GM18511 (cell line): Measurements from ENCODE around the gene SMC1A.
"Not testable (repeated sequence)": the region's sequence is repeated elsewhere in the genome, so short reads cannot be mapped to it uniquely, and the experiment has no call there.

Experiments
- ATAC-seq: cut with Tn5 transposase; IDR thresholded peaks from one replicate; pipeline ENCODE4 v1.9.1; 2021; ENCODE audit warnings: mild to moderate bottlenecking, moderate library complexity; ENCODE audit not compliant: unreplicated experiment

The SMC1A gene

DNA sequence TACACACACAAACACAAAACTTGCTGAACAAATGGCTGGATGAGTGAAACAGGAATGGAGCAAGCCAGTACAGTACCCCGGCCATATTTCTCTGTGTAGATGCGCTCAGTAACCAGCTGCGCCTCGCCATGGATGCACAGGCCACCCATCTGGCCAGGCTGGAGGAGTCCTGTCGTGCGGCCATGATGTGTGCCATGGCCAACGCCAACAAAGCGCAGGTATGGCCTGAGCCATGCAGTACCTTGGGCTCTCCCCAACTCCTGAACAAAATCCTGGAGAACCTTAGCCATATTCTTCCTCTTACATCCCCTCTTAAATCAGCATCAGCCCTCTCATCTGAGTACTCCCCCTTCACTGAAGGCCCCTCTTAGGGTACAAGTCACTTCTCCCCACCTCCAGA is 7.3 kb upstream of the SMC1A start:
- no peak for ATAC-seq

DNA sequence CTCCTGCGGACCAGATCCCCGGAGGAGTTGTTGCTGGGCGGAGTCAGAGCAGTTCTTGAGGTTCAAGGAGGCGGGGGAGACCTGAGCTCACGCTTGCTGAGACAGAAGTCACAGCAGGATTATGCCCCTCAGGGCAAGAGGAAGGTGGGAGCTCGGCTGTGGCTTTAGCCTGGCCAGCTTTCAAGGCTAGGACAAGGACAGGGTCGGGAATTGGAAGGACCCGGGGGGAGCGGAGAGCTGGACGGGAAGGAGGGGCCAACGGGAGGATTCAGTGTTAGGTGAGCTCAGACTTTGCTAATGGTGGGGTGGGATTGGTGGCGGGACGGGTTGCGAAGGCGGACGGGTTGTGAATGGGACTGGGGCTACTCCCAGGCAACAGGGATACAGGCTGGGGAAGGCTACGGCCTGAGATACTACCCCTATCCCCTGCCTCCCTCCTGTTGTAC is 430 bp upstream of the SMC1A start, which contains the start of gene RIBC1:
TSS of gene RIBC1 (plus strand) at position 13 of the 446 bp plus-strand sequence. CDS start 3,404 bp downstream, outside the sequence.
- ATAC-seq: no peak

DNA sequence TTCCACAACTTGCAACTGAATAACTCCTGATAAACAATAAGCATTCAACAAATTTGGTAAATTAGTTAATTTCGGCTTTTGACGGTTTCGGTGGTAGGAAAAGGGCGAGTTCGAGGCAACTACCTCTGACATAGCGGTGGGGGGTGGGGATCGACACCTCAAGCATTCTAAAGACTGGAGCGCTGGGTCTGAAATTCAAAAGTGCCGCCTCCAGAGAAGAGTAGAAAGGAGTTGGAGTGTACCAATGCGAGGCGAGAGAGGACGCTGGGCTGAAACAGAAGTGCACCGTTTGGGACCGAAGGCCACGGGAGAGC is 725 bp downstream of the SMC1A start:
- ATAC-seq: peak; percentile 26

DNA sequence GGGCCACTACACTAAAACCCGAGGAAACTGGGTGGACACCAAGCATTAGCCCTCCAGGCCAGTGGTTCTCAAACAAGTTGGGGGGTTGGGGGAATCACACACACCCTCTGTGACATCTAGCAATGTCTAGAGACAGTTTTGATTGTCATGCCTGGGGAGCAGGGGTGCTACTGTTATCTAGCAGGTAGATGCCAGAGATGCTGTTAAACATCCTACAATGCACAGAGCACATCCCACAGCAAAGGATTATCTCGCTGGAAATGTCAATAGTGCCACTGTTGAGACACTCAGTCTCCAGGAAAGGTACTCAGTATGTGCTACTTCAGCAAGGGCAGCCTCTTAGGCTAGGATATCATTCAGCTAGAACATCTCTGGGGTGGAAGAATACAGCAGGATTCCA is 1.3 kb downstream of the SMC1A start:
- no peak for ATAC-seq

DNA sequence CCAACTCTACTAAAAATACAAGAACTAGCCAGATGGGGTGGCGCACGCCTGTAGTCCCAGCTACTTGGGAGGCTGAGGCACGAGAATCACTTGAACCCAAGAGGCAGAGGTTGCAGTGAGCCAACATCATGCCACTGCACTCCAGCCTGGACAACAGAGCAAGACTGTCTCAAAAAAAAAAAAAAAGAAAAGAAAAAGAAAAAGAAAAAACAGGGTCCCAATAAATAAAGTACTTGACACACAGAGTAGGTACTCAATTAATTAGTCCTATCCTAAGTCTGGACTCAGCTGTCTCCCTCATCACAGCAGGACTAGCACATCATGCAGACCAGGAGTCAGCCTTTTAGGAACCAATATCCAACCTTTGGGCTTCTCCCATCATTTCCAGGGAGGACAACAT is 2.1 kb downstream of the SMC1A start:
- ATAC-seq: not testable (repeated sequence)

DNA sequence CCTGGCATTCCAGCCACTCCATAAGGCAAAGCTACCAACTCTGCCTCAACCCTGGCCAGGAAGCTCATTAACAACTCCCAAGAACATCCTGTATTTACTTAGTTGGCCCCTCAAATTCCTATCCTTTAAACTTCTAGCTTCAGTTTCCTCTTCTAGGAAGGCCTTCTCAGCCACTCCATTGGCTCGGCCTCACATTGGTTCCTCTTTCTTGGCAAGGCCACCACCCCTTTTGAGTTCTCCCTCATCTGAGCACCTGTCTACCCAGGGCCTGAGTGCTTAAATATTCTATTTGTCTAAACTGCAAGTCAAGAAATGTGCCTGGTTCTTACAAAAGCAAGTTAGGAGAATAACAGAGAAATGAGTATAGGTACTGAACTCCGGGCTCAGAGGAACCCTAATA is 10.0 kb downstream of the SMC1A start:
- ATAC-seq: no peak

DNA sequence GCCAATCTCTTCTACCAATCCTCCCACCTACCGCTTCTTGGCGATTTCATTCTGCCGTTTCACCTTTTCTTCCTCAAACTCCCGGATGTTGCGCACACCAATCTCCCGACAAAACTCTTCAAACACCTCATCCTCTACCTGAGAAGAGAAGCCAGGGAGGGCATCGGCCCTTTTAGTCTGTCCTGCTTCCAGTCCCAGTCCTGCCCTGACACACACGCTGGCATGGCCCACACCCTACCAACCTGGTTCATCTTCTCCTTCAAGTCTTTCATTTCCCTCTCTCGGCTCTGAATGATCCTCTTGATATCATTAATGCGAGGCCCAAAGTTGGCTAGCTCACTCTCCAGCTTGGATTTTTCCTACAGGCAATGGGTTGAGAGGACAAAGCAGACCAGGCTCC is 18.9 kb downstream of the SMC1A start:
- ATAC-seq: no peak

DNA sequence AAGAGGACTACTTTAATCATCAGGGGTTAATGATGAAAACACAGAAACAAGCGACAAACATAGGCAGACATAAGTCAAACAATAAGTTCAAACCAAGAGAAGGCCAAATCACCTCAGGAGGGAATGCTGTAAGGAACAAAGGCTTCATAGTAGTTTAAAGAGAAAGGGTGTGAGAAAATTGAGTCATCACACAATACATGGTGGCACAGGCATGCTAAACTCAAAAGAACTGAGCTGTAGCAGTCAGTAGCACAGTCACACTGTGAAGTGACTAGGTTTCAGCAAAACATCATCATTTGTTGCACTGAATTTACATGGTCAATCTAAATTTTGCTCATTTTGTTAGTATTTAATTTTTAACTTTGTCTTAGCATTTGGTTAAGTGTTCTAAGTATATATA is 24.2 kb downstream of the SMC1A start:
- no peak for ATAC-seq

DNA sequence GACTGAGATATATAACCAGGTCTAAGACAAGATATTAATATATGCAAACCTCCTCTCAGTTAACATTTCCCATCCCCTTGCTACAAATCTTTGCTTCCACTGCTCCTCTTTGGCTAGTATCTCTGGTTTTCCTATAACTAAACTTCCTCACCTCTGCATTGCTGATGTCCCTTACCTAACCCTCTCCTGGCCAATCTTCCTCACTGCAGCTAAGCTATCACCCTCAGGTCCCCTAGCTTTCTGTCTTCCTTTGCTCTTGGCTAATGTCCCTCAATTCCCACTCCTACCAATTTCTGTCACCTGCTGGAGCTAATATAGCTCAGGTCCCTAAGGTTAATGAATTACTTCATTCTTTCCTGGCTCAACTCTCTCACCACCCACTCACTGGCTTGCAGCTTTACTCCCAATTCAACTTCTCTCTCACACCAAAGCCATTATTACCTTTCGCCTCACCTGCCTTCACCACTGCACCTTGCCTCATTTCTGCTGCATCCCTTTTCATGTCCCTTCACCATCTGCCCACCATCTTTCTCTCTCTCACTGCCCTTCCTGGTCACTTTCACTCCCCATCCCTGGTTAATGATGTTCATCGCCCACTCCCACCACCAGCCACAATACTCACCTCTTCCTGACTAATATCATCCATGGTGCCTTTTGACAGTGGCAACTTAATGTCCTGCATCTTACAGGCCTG is 26.7 kb downstream of the SMC1A start:
- no peak for ATAC-seq

DNA sequence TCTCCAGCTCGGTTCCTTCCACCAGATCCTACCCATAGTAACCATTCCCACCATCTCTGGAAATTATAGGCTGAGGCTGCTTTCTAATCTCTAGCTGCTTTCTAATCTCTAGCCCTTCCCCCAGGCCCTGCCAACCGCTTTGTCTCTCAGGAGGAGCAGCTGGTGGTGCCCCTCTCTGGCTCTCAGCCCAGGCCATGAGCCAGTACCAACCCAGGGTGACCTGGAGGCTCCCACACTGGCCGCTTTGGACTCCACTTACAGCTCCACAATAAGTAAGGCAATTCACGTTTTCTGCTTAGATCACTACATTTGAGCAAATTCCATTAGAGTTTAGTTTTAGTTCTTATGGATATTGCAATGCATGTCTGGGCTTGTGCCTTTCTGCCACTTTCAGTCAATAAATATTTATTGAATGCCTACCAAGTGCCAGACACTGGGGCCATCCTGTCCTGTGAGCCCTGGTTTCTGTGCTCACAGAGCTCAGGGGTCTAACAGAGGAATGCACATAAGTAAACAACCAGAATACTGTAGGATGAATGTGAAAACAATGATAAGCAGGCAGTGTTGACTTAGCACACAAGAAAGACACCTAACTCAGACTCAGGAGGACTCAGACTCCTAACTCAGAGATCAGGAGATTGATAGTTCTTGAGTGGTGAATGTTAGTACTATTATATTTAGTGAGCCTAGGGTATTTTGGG is 38.9 kb downstream of the SMC1A start:
- ATAC-seq: no peak

DNA sequence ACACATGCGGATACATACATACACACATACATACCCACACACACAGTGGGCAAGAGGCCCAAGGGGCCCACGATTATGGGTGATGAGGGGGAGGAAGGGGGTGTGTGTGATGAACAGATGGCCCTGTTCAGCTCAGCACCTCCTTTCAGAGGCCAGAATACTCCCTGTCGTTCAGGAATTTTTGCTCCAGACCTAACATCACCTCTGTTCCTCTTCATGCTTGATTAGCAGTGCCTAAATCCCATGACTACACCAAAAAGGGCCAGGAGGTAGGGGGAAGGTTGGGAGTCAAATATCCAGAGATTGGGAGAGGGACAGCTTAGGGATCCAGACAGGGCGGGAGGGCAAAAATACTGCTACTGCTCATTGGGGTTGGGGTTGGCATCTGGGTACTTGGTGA is 42.7 kb downstream of the SMC1A start:
- ATAC-seq: no peak

DNA sequence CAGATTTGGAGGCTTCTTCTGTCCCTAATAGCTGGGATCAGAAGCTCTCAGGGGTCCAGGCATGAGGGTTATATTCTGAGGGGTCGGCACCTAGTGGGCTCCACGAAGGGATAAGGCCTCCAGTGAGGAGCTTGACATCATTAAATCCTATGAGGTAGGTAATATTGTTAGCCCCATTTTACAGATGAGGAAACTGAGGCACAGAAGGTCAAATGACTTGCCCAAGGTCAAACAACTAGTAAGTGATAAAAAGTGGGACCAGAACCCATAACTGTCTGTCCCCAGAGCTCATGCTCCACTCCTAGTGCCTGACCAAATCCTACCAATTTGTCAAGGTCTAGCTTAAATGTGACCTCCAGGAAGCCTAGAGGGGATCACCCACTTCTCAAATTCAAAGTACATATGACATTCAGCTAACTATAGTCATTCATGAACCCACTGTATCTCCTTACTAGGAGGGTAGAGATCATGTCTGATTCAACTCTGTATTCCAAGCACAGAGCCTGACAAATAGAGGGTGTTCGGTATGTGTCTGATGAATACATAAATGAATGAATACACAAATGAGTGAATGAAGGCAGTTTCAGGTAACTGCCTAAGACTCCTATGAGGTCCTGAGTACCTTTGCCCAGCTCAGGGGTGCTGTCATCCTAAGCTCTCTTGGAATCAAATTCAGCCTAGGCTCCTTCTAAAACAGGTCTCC is 43.3 kb downstream of the SMC1A start:
- no peak for ATAC-seq

DNA sequence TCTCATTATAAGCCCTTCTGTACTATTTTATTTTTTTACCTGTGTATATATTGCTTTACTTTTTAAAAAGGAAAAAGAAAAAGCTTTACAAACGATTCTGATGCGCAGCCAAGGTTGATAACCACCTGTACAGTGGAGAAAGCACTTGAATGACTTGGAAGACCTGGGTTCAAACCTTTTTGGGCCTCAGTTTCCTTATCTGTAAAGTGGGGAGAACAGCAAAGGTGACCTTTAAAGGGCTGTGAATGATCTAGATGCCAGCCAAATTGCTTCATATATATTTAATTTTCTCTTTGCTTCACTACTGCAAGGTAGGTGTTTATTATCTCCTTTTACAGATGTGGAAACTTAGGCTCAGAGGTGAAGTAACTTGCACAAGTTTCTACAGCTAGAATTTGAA is 45.0 kb downstream of the SMC1A start:
- ATAC-seq: no peak

DNA sequence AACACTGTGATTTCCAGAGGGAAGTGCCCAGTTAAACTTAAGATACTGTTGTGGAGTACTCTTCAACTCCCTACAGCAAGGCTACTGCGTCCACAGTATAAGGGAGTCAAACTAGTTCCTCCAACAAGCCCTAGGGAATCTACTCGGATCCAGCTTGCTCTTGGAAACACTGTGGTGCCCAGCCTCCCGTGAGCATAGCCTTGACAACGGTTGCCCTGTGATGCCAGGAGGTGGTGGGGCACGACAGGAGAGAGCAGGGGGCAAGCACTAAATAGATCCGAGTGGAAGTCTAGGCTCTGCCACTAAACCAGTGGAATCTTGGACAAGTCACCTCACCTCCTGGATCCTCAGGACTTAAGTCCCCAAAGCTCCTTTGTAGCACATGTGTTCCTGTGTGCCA is 45.6 kb downstream of the SMC1A start:
- no peak for ATAC-seq

DNA sequence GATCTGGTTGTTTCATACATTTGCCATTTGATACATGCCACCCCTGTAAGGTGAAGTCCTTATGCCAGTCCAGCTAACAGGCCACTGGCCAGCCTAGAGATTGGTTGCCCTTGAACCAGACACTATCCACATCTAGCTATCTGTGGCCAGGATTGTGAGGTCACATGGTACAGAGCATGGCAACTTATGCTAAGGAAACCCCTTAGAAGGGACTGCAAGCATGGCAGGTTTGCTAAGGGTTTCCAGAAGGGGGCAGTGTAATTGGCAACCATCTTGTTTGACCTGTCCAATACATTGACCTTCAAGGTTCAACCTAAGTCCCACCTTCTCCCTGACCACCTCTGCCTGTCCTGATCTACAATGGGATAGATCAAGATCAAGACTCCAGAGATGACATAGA is 47.5 kb downstream of the SMC1A start:
- ATAC-seq: no peak

DNA sequence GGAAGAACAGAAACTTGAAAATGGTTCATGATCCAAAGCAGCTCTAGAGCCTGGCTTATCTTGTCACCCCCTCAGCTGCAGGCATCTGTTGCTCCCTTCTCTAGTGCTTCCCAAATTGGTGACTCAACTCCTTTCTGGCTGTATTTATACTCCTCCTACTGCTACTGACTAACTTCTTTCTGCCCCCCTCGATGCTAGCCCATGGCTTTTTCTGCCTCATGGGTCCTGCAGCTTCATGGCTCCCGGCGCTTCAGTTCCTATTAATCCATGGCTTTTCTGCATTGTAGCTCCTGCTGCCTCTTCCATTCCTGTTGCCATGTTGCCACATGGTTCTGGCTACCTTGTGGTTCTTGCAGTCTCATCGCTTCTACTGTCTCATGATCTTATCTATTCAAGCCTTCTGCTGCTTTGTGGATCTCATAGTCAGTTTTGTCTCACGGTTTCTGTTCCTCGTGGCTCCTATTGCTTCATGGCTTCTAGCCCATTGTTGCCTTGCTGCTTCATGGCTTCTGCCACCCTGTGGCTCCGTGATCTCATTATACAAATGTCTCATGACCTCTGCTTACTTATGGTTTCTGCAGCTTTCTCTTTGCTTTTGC is 48.1 kb downstream of the SMC1A start:
- no peak for ATAC-seq

DNA sequence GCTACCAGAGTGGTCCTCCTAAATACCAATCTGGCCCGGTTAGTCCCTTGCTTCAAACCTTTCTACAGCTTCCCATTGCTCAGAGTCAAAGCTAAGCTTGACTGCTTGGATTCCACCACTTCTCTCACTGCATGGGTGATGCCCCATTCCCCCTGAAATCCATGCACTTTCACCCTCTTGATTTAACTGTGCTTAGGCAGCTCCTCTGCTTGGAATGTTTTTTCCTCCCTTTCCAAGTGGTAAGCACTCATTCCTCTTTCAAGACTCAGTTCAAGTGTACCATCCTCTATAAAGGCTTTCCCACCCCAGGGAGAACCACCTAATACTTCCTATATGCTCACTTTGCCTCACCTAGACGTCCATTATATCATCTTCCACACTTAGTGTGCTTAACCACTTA is 49.1 kb downstream of the SMC1A start:
- no peak for ATAC-seq

DNA sequence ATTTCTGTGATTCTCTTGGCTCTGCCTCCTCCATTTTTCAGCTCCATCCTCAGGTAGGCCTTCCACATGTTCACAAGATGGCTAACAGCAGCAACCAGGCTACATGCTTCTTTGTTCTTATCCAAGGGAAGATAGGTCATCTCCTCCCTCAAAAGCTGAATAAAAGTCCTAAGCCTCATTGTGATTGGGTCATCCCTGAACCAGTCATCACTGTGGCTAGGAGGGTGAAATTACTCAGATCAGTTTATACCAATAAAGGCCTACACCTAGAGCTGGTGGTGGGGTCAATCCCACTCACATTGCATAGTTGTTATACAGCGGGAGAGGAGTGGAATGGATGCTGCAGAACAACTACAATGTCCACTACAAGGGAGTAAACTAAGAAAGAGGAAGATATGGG is 56.0 kb downstream of the SMC1A start:
- not testable (repeated sequence) for ATAC-seq

DNA sequence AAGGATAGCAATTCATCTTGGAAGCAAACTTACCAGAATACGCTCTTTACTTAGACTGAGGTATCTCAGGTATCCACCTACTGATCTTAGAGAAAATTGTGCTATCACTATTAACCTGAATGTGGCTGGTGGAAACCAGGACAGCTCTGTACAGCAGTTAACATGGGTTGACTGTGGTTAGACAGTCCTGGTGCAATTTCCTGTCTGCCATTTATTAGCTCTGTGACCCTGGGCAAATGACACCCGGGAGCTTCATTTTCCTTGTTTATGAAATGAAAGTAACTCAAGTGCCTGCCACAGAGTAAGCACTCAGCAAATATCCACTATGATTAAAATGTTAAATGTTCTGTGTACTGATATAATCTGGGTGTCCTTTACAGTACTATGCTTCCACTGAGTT is 60.0 kb downstream of the SMC1A start:
- ATAC-seq: no peak

DNA sequence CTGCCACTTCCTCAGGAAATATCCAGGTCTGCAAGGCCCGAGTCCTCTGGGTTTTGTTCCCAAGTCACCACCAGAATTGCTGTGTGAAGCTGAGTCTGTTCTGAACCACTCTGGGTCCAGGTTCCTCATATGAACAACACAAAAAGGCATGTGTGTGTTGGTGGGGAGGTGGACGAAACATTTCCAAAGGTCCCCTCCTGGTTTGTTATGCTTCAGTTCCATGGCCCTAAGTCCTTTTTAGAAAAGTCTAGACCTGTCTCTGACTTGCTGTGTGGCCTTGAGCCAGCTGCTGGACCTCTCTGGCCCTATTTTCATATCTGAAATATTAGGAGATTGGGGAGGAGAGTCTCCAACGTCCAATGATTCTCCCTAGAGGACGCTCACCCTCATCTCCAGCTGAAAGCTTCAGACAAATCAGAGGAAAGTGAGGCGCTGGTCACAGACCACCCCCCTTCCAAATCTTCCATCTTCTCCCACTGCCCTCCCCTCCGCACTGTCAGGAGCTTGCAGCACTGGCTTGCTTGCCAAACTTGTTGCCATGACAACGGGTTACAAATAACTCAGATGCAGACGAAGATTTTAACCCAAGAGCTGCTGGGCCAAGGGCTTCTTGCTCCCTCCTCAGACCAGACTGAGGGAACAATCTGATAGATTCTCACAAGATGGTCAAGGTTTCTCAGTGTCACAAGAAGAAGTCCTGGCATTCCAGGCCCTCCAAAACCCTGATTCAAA is 64.5 kb downstream of the SMC1A start:
- ATAC-seq: no peak

DNA sequence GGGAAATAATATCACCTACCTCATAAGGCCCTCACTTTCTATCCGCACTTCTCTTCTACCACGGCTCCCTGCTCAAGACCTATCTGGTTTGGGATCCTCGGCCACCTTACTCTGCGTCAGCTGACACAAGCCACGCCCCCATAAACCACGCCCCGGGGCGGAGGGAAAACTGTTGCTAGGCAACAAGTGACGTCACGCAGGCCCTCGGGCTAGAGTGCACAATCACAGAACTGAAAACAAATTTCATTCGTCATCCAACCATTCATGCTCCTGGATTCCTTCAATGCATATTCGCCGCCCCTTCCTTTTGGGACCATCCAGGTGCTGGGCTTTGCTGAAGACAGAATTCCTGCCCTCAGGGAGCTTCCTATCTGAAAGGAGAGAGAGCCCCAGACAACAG is 66.3 kb downstream of the SMC1A start:
- ATAC-seq: no peak
